ENCODE results near the gene RIC1.

GRCh38 chr9:5695860-5696259, 67.0 kb downstream of the RIC1 start:
- no peak for TF ChIP-seq CTCF (IDR thresholded peaks at IDR 0.05 in 2 of 3, conservative IDR thresholded peaks at IDR 0.05 in 1 of 3; ENCODE audit: borderline replicate concordance in 1 of 3, insufficient read depth in 1 of 3, low read depth in 2 of 3, low read length in 2 of 3)
- TF ChIP-seq EZH2 (IDR thresholded peaks at IDR 0.05): no peak
- no peak for TF ChIP-seq RAD21 (IDR thresholded peaks at IDR 0.05; ENCODE audit: low read depth)
- no peak for TF ChIP-seq MAX (IDR thresholded peaks at IDR 0.05)
- TF ChIP-seq POLR2AphosphoS5 (IDR thresholded peaks at IDR 0.05; ENCODE audit: low read depth, low read length): no peak
- TF ChIP-seq REST (IDR thresholded peaks at IDR 0.05; ENCODE audit: low read depth): no peak
- TF ChIP-seq FOSL1 (IDR thresholded peaks at IDR 0.05; ENCODE audit: low read depth): no peak
- no peak for TF ChIP-seq POLR2A (IDR thresholded peaks at IDR 0.05; ENCODE audit: borderline replicate concordance, extremely low read depth, insufficient read depth, insufficient read length)
- TF ChIP-seq ZBTB33 (IDR thresholded peaks at IDR 0.05; ENCODE audit: extremely low read depth, insufficient replicate concordance, low read length): no peak
- no peak for TF ChIP-seq ZFX (IDR thresholded peaks at IDR 0.05)
- TF ChIP-seq EZH2phosphoT487 (IDR thresholded peaks at IDR 0.05; ENCODE audit: borderline replicate concordance): no peak

Data from HCT116 (cell line).